ENCODE measurements around the gene COMMD1. TPM values are rescaled to one million over a fixed set of nuclear protein-coding genes. Genes with fewer than 3 reads are reported as not detected.

The COMMD1 gene
- total RNA-seq, 1 donor, result 60.7 TPM

DNA sequence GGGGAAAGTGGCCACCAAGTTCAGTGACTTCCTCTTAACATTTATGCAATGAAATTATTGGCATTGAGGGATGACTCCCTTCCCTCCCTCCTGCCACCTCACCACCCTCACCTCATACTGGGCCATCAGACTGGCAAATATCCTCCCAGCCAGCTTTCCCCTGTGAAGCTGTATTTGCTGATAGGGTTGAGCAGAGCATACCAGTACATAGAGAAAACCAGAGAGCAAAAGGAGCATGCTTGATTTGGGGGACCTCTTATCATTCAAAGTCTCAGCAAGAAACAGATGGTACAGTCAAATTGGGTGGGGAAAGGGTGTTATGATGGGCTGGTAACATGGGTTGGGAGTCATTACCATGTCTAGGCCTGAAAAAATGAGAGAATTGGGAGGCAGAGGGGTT is 271.3 kb downstream of the COMMD1 start:
- TF ChIP-seq, protein P1, sequence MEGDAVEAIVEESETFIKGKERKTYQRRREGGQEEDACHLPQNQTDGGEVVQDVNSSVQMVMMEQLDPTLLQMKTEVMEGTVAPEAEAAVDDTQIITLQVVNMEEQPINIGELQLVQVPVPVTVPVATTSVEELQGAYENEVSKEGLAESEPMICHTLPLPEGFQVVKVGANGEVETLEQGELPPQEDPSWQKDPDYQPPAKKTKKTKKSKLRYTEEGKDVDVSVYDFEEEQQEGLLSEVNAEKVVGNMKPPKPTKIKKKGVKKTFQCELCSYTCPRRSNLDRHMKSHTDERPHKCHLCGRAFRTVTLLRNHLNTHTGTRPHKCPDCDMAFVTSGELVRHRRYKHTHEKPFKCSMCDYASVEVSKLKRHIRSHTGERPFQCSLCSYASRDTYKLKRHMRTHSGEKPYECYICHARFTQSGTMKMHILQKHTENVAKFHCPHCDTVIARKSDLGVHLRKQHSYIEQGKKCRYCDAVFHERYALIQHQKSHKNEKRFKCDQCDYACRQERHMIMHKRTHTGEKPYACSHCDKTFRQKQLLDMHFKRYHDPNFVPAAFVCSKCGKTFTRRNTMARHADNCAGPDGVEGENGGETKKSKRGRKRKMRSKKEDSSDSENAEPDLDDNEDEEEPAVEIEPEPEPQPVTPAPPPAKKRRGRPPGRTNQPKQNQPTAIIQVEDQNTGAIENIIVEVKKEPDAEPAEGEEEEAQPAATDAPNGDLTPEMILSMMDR (IDR thresholded peaks at IDR 0.05; ENCODE audit: insufficient read depth, low read length), result no peak
- H3K4me3 ChIP-seq (ENCODE audit: low read depth, low read length), result no peak overlapping the region
- no peak for DNase-seq (ENCODE audit: low read depth)

DNA sequence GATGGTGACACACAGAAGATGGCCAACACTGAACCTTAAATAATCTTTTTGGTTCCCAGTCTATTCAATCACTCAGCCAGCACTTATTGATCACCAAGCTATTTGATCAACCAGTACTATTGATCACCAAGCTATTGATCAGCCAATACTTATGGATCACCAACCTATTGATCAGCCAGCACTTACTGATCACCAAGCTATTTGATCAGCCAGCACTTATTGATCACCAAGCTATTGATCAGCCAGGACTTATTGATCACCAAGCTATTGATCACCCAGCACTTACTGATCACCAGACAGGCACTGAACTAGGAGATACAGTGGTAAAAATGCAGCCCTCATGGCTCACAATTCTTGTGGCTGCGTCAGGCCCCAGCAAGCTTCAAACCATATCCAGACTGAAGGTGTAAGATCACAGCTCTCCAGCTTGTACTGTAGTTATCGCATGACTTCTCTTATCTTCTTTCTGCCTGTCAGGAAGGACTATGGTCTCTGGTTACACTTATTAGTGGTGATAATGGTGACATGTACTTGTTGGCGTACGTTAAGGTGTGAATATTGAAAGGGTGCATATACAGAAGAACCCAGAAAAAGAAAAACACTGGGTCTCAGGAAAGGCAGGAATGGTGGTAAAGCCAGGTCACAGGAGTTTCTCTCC is 272.0 kb downstream of the COMMD1 start:
- TF ChIP-seq, protein P1 (IDR thresholded peaks at IDR 0.05; ENCODE audit: insufficient read depth, low read length), result no peak
- no peak for DNase-seq (ENCODE audit: low read depth)
- H3K4me3 ChIP-seq (ENCODE audit: low read depth, low read length), result no peak overlapping the region

DNA sequence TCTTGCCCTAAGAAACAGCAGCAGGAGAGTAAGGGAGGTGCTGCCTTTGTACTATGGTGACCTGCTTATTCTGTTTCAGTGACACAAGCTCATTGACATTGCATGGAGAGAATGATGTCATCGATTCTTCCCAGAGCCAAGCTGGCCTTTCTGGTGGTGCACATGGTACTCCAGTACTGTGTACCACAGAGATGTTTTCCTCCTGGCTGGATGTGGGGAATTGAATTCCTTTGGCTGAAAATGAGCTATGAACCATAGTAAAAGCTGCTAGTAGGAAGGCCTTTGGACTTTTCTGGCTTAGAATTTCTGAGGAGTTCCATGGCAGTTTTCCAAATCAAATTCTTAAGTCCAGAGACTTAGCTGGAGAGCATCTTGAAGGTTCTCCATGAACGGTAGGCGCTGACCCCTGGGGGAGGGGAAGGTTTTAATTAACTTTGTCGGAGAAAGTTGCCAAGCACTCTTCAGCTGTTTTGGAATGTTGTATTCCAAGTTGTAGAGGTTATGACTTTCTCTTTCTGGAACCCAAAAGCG is 273.3 kb downstream of the COMMD1 start:
- H3K4me3 ChIP-seq (ENCODE audit: low read depth, low read length), result no peak overlapping the region
- DNase-seq (ENCODE audit: low read depth), result peak; percentile 72
- TF ChIP-seq, protein P1 (IDR thresholded peaks at IDR 0.05; ENCODE audit: insufficient read depth, low read length), result no peak

DNA sequence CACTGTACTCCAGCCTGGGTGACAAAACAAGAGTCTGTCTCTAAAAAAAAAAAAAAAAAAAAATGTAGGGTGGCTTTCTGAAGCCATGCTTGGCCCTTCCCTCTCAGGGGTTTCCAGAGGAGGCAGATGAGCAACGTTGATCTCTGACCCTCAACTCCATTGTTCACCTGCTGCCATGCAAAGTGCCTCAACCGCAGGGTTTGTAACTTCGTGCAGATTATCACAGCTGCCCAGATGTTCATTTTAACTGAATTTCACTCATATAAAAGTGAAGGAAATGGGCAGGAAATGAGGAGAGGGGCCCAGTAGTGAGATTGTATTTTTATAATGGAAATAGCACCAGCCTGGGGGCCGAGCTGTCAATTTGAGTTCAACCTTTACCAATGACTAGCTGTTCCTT is 275.5 kb downstream of the COMMD1 start:
- DNase-seq (ENCODE audit: low read depth), result no peak

DNA sequence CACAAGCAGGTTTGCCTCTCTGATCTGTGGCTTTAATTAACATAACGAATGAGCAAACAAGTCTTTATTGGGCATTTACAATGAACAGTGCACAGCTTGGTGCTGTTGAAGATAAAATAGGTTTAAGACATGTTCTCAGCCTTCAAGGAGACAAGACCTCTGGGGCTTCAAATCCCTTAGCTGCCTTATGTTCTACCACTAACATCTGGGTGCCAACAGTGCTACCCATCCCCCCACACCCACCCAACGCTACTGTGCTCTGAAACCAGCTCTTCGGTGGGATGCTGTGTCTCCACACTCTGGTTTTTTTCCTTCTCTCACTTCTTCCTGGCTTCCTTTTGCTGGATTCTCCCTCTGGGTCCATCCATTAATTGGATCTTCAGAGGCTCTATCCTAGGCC is 276.4 kb downstream of the COMMD1 start:
- TF ChIP-seq, protein P1 (IDR thresholded peaks at IDR 0.05; ENCODE audit: insufficient read depth, low read length), result no peak
- DNase-seq (ENCODE audit: low read depth), result no peak
- H3K4me3 ChIP-seq (ENCODE audit: low read depth, low read length), result no peak overlapping the region

More for the DNA sequence above, 275.5 kb downstream of the COMMD1 start:
- TF ChIP-seq, protein P1 (IDR thresholded peaks at IDR 0.05; ENCODE audit: insufficient read depth, low read length), result no peak
- H3K4me3 ChIP-seq (ENCODE audit: low read depth, low read length), result no peak overlapping the region

DNA sequence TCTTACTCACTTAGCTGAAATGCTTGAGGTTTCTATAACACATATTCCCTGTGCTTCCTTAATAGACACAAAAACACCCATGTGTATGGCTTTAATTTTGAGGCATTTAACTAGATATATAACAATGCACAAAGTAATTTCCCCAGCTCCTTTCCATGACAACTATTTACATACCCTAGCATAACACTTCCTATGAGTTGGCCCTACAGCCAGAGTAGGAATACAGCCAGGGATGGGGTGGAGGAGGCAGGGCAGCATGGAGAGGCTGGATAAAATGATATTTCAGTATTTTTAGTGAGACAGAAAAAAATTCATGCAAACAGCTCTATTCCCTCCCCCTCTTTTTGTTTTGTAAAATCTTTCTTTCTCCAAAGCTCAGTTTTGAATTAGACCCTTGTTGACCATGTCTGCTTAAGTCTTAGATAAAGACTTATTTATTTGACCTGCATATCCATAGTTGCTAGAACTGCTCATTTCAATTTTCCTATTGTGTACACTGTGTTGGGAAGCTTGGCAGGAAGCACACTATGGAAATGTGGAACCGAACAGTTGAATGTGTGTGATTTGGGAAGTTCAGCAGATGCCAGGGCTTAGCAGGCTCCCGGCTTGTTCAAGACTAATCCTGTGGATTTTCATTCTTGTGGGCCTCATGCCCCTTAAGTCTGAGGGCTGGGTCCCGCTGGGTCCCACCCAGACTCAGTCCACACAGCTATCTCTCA is 279.2 kb downstream of the COMMD1 start:
- DNase-seq (ENCODE audit: low read depth), result no peak
- TF ChIP-seq, protein P1 (IDR thresholded peaks at IDR 0.05; ENCODE audit: insufficient read depth, low read length), result no peak
- no peak overlapping the region for H3K4me3 ChIP-seq (ENCODE audit: low read depth, low read length)

Small RNAs within 50 kb of the gene (small RNA-seq; reads per million reads assigned to genes)
- not detected for gene RF00019

Other genes with a start within 250 kb of the COMMD1 start
- gene FAM161A, start 51.6 kb upstream of the COMMD1 start, total RNA-seq (ENCODE audit: low replicate concordance), result 7.6 and 8.1 TPM in 2 replicates
- 145 and 179 TPM in 2 replicates for gene CCT4, start 17.0 kb upstream of the COMMD1 start, total RNA-seq (ENCODE audit: low replicate concordance)